Measurements from ENCODE around the gene C21orf58. TPM values are rescaled to one million over a fixed set of nuclear protein-coding genes. Genes with fewer than 3 reads are reported as not detected.

C21orf58 gene
- total and polyA plus RNA-seq, 2 donors from 2014 or later = 0.67 to 2.7 TPM

GRCh38 chr21:46297338-46298271 is 26.1 kb downstream of the C21orf58 start:
- Histone ChIP-seq H3K9ac (ENCODE audit: low read length in 3 of 3) (peak overlapping the region in 2 of 3 donors; percentile 22 to 41), H3K9me3 (ENCODE audit: control insufficient read depth in 2 of 3, insufficient read depth in 1 of 3, low read length in 3 of 3) (no peaks in the 10 kb centered on the region), H3K27me3 (ENCODE audit: control insufficient read depth, insufficient read depth, low read length) (no peaks in the 10 kb centered on the region), H3K36me3 (ENCODE audit: control insufficient read depth in 2 of 3, insufficient read depth in 3 of 3, low read length in 3 of 3) (no peaks in the 10 kb centered on the region), H3K4me3 (ENCODE audit: low read length in 3 of 3) (peak overlapping the region; percentile 16 to 51 (median 29)), H3K27ac (ENCODE audit: low read depth in 2 of 2, low read length in 2 of 2) (peak overlapping the region in 1 of 2 donors; percentile 72), H3K4me1 (ENCODE audit: control insufficient read depth in 2 of 3, insufficient read depth in 2 of 3, low read depth in 1 of 3, low read length in 3 of 3) (peaks cover 0 to 2% (median 0%) of the 10 kb centered on the region in 3 donors)
- TF ChIP-seq CTCF (IDR thresholded peaks at IDR 0.05; ENCODE audit: borderline replicate concordance, extremely low read depth, insufficient read depth) = no peak
- DNase-seq (peak in 4 of 5 donors; percentile 33 to 62 (median 52)), FAIRE-seq (no peak)
- intact Hi-C loops (cut with DNase I) = no loop called here

- Histone ChIP-seq H3K4me3 (ENCODE audit: low read length in 3 of 3) (no peak overlapping the region), H3K27ac (ENCODE audit: low read depth in 2 of 2, low read length in 2 of 2) (no peak overlapping the region), H3K9me3 (ENCODE audit: control insufficient read depth in 2 of 3, insufficient read depth in 1 of 3, low read length in 3 of 3) (no peaks in the 10 kb centered on the region), H3K9ac (ENCODE audit: low read length in 3 of 3) (no peak overlapping the region), H3K27me3 (ENCODE audit: control insufficient read depth, insufficient read depth, low read length) (no peaks in the 10 kb centered on the region), H3K36me3 (ENCODE audit: control insufficient read depth in 2 of 3, insufficient read depth in 3 of 3, low read length in 3 of 3) (peaks cover 6 to 7% (median 6%) of the 10 kb centered on the region in 3 donors), H3K4me1 (ENCODE audit: control insufficient read depth in 2 of 3, insufficient read depth in 2 of 3, low read depth in 1 of 3, low read length in 3 of 3) (peaks cover 0 to 2% (median 0%) of the 10 kb centered on the region in 3 donors)
- DNase-seq (peak; percentile 60 to 94 (median 79)), FAIRE-seq (no peak)
- TF ChIP-seq CTCF (IDR thresholded peaks at IDR 0.05; ENCODE audit: borderline replicate concordance, extremely low read depth, insufficient read depth) = no peak
- intact Hi-C loops (cut with DNase I) = no loop called here
Observed at GRCh38 chr21:46295996-46296752, 27.5 kb downstream of the C21orf58 start.

- Histone ChIP-seq H3K4me3 (ENCODE audit: low read length in 3 of 3) (no peak overlapping the region), H3K27ac (ENCODE audit: low read depth in 2 of 2, low read length in 2 of 2) (no peak overlapping the region), H3K9ac (ENCODE audit: low read length in 3 of 3) (no peak overlapping the region), H3K9me3 (ENCODE audit: control insufficient read depth in 2 of 3, insufficient read depth in 1 of 3, low read length in 3 of 3) (no peaks in the 10 kb centered on the region), H3K36me3 (ENCODE audit: control insufficient read depth in 2 of 3, insufficient read depth in 3 of 3, low read length in 3 of 3) (peaks cover 6 to 7% (median 7%) of the 10 kb centered on the region in 3 donors), H3K4me1 (ENCODE audit: control insufficient read depth in 2 of 3, insufficient read depth in 2 of 3, low read depth in 1 of 3, low read length in 3 of 3) (peaks cover 0 to 2% (median 0%) of the 10 kb centered on the region in 3 donors), H3K27me3 (ENCODE audit: control insufficient read depth, insufficient read depth, low read length) (no peaks in the 10 kb centered on the region)
- no peak for TF ChIP-seq CTCF (IDR thresholded peaks at IDR 0.05; ENCODE audit: borderline replicate concordance, extremely low read depth, insufficient read depth)
- intact Hi-C loops (cut with DNase I) = no loop called here
- FAIRE-seq = no peak
- peak in 1 of 5 donors; percentile 30 for DNase-seq
Observed at GRCh38 chr21:46295177-46295770, 28.4 kb downstream of the C21orf58 start.

Data from kidney (tissue), 14 donors.